COR-L47 (cell line): ENCODE data around the gene OR6B3.
A peak's percentile ranks its signal among the peaks of the same experiment; 100 is the strongest.

ENCODE experiments used
- DNase-seq: peaks from one replicate; lab custom pipeline; 2025; lab: John Stamatoyannopoulos, UW

Gene OR6B3

DNA sequence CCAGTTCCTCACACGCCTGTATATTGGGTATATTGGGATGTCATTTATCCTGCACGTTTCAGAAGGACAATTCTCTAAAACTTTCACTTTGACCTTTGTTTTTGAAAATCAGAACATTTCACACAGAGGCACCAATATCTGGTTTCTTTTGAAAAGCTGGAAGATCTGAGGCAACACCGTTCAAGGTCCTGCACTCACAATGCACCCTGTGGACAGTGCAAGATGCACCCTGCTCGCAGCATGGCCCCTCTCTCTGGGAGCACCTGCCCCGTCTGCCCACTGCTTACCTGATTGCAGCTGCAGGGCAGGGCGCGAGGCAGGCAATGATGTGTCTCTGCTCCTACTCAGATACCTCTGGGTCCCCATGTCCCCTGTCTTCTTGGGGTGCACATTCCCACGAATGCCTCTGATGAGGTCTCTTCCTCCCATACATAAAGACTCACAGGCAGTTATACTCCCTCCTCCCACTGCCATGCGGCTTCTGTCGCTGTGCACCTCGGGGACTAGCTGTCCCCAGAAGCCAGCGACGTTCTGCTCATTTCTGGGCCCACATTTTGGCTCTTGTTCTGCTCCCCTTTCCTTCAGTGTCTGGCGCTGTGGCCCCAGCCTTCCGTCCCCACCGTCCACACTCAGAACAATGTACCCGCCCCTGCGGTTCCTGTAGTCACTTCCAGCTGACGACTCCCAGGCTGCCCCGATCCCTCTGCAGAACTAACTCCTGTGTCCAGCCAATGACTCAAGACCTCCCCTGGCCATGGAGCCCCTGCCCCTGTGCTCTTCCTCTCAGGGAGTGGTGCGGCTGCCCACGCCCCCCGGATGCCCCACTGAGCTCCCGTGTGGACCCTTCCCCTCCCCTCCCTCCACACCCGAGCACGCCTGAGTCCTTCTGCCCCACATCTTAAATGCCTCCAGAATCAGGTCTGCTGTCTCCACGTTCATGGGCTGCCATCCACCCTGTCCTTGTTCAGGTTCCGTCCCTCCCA, at the start of gene OR6B3:
OR6B3 (minus strand) TSS at position 349 of the 983 bp plus-strand sequence.
- DNase-seq = no peak

- no peak for DNase-seq
These were observed 45.0 kb upstream of the OR6B3 start for GRCh38 chr2:240098349-240098748.

- no peak for DNase-seq
These were observed 42.5 kb upstream of the OR6B3 start for GRCh38 chr2:240095556-240096523.

- no peak for DNase-seq
These were observed 36.0 kb upstream of the OR6B3 start for GRCh38 chr2:240089306-240089705.

- DNase-seq = no peak
These were observed 33.2 kb upstream of the OR6B3 start for GRCh38 chr2:240086563-240086962.

- DNase-seq = no peak
These were observed 25.3 kb upstream of the OR6B3 start for GRCh38 chr2:240078631-240079030.

DNA sequence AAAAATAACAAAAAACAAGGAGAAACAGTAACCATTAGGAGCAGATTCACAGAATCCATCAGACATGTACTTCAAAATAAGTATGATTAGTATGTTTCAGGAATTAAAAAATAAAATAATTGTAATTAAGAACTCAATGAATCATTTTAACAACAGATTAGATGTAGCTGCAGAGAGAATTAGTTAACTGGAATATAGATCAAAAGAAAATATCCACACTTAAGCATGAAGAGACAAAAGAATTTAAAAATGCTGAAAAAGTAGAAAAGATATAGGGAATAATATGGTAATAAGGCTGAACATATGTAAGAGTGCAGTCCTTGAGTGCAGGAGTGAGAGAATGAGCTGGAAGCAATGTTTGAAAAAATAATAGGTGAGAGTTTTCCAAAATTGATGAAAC, 24.1 kb upstream of the OR6B3 start:
- no peak for DNase-seq

- no peak for DNase-seq
These were observed 21.2 kb upstream of the OR6B3 start for GRCh38 chr2:240074545-240074944.

GRCh38 chr2:240070907-240071306, 17.6 kb upstream of the OR6B3 start:
- DNase-seq = no peak

GRCh38 chr2:240069829-240070228, 16.5 kb upstream of the OR6B3 start:
- no peak for DNase-seq

- DNase-seq = no peak
These were observed 14.9 kb upstream of the OR6B3 start for GRCh38 chr2:240068193-240068592.

DNA sequence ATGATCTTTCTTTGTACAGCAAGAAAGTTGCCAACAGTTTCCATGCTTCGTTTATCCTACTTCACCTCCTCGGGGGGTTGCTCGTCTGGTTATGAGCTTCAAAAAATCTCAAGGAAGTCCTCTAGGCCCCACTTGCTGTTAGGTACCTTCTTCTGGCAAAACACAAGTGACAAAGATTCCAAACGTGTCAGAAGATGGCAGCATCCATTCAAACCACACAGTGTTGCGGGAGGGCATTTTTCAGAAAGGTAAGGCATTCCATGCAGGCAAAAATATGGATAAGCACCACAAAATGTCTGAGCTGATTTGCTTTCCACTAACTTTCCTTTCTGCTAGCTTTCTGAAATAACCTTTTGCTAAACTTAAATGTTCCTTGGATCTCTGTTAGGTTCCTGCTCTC, 13.2 kb upstream of the OR6B3 start:
- DNase-seq = no peak

GRCh38 chr2:240064898-240065297, 11.6 kb upstream of the OR6B3 start:
- DNase-seq = no peak

DNA sequence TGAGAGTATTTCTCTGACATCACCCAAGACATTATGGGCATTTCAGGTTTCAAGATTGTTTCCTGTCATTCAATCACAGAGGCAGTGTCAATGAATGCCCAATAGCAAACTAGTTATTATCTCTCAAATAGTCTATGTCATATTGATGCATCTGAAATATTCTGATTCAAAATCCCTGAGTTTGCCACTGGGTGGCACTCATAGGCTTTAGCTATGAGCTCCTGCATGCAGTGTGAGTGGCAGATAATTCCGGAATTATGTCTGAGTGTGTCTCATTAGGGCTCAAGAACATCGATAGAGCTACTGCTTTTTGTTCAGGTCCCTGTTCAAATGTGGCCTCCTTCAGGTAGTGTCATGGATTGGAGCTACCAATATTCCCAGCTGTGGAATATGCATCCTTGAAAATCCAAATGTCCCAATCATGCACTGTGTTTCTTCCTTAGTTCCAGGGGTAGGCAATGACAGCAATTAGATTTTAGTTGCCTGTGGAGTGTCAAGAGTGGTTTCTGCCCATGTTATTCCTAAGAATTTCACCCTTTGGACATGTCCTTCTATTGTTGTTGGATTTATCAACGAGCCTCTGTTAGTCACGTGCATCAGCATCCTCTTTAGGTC, 7.8 kb upstream of the OR6B3 start:
- peak; percentile 5 for DNase-seq

GRCh38 chr2:240056678-240057077, 3.4 kb upstream of the OR6B3 start:
- DNase-seq = no peak

DNA sequence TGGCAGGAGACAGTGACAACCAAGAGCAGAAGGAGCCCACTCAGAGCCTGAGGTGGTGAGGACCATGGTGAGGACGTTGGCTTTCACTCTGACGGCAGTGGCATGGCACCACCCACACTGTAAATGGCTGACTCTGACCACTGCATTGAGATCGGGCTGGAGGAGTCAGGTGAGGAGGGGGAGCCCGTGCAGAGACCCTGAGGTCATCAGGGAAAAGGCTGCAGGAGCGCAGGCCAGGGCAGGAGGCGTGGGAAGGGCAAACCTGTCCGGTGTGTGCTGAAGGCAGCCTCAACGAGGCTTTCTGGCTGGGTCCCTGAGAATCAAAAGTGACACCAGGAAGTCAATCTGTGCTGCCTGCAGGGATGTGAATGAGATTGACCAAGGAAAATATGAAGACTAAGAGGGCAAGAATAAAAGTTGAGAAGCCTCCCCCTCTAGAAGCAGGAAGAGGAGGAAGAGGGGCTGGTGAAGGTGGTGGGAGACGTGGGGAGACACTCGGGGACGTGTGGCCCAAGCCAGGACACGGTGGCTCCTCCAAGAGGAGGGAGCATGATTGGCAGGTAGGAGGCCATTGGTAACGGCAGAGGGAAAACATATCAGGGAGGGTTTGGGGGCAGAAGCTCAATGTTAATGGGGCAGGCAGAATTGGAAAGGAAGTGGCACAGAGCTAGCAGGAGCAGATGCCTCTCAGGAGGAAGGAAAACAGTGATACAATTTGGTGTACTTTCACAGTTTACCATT, 2.0 kb upstream of the OR6B3 start:
- no peak for DNase-seq

GRCh38 chr2:240052524-240052923, 797 bp downstream of the OR6B3 start:
- no peak for DNase-seq

GRCh38 chr2:240051697-240052096, 1.6 kb downstream of the OR6B3 start:
- no peak for DNase-seq

- no peak for DNase-seq
These were observed 3.0 kb downstream of the OR6B3 start for GRCh38 chr2:240050278-240050677.

DNA sequence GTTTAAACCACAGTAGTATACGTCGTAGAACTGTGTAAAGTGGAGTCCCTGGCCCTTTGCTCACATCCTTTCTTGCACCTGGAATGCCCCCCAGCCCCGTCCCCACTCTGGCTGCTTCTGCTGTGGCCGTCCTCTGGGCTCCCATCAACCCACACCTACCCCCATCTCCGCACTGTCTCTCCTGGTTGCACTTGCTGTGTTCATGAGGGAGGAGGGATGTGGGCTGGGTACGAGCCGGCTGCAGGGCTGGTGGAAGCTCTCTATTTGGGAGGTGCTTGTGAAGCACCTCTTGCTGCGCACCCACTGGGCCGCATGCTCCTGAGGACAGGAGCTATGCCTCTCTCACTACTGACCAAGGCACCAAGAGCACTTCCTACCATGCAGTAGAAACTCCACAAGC, 5.1 kb downstream of the OR6B3 start:
- no peak for DNase-seq

DNA sequence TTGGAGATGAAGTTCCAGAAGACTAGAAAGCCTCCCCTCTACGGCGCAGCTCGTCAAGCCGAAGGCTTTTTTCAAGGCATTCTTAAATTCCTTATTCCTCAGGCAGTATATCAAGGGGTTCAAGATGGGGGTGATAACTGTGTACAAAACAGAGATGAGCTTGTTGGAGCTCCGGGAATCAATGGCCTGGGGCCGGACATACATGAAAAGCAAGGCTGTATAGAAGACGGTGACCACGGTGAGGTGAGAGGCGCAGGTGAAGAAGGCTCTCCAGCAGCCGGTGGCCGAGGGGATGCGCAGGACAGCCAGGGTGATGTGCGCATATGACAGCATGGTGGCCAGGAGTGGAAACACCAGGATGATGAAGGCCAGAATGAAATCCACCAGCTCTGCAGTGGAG, 8.2 kb downstream of the OR6B3 start:
- no peak for DNase-seq
